DOHH2 (cell line): ENCODE data around the gene TBC1D20.

Experiments used
- EZH2phosphoT487 ChIP-seq: fragments of 200-600 bp; sonication (generic); IDR thresholded peaks from 2 replicates; pipeline ENCODE4 v1.6.1; 2017; ENCODE audit warnings: borderline replicate concordance, mild to moderate bottlenecking, antibody characterized with exemption, low read length, moderate library complexity, mixed read lengths
- TF ChIP-seq, protein P1 (sequence below): fragments of 200-600 bp; sonication (generic); IDR thresholded peaks from one replicate; pipeline ENCODE4 v1.5.1; 2014; ENCODE audit warnings: antibody characterized with exemption, mild to moderate bottlenecking, low read depth, low read length; ENCODE audit not compliant: poor library complexity, severe bottlenecking

GRCh38 chr20:430091-430999, 32.0 kb downstream of the TBC1D20 start:
- TF ChIP-seq, protein P1, sequence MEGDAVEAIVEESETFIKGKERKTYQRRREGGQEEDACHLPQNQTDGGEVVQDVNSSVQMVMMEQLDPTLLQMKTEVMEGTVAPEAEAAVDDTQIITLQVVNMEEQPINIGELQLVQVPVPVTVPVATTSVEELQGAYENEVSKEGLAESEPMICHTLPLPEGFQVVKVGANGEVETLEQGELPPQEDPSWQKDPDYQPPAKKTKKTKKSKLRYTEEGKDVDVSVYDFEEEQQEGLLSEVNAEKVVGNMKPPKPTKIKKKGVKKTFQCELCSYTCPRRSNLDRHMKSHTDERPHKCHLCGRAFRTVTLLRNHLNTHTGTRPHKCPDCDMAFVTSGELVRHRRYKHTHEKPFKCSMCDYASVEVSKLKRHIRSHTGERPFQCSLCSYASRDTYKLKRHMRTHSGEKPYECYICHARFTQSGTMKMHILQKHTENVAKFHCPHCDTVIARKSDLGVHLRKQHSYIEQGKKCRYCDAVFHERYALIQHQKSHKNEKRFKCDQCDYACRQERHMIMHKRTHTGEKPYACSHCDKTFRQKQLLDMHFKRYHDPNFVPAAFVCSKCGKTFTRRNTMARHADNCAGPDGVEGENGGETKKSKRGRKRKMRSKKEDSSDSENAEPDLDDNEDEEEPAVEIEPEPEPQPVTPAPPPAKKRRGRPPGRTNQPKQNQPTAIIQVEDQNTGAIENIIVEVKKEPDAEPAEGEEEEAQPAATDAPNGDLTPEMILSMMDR = no peak
- no peak for TF ChIP-seq EZH2phosphoT487
